Measurements from ENCODE around the gene OVCH1. TPM values are rescaled to one million over a fixed set of nuclear protein-coding genes. Genes with fewer than 3 reads are reported as not detected.
"Not testable (repeated sequence)": the region's sequence is repeated elsewhere in the genome, so short reads cannot be mapped to it uniquely, and the experiment has no call there.

Gene OVCH1
- total and polyA plus RNA-seq, 4 donors: 0.66 to 1.6 (median 0.92) TPM

DNA sequence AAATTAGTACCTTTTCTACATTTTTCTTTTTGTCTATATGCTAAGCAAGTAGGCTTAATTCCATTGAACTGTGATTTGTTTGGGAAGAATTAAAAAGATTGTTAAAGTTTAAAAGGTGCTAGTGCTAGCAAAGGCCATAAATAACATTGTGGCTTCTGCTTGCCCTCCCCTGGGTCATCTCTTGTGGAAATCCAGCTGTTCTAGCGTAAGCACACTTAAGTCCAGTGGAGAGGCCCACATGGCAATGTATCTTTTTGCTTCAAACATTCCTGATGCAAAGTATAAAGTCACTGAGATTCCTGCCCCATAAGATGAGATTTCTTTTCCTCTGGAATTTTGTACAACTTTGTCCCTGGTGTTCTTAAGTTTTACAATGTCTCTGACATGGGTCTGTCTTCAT, 102.1 kb downstream of the OVCH1 start:
- Histone ChIP-seq H3K9me3 (ENCODE audit: control insufficient read depth, insufficient read depth, low read length) (no peaks in the 10 kb centered on the region), H3K27me3 (ENCODE audit: control insufficient read depth, insufficient read depth, low read length) (no peaks in the 10 kb centered on the region), H3K4me3 (ENCODE audit: low read depth, low read length) (no peak overlapping the region), H3K36me3 (ENCODE audit: control insufficient read depth, insufficient read depth, low read length) (no peaks in the 10 kb centered on the region), H3K4me1 (ENCODE audit: control insufficient read depth, insufficient read depth, low read length) (no peaks in the 10 kb centered on the region), H3K27ac (ENCODE audit: low read depth, low read length) (no peak overlapping the region)
- 50% methylated on average over 1 of the region's 1 CpG for WGBS (ENCODE audit: insufficient coverage)
- no peak for DNase-seq (ENCODE audit: low read depth in 4 of 6, low spot score in 6 of 6)

- not testable (repeated sequence) for H3K9me3 ChIP-seq (ENCODE audit: control insufficient read depth, insufficient read depth, low read length); H3K36me3 ChIP-seq (ENCODE audit: control insufficient read depth, insufficient read depth, low read length); DNase-seq (ENCODE audit: low read depth in 4 of 6, low spot score in 6 of 6); H3K27ac ChIP-seq (ENCODE audit: low read depth, low read length); H3K4me3 ChIP-seq (ENCODE audit: low read depth, low read length); H3K27me3 ChIP-seq (ENCODE audit: control insufficient read depth, insufficient read depth, low read length); H3K4me1 ChIP-seq (ENCODE audit: control insufficient read depth, insufficient read depth, low read length)
- WGBS (ENCODE audit: insufficient coverage): 86% methylated on average over 2 of the region's 3 CpGs
Observed at GRCh38 chr12:29390419-29390818, 107.1 kb downstream of the OVCH1 start.

DNA sequence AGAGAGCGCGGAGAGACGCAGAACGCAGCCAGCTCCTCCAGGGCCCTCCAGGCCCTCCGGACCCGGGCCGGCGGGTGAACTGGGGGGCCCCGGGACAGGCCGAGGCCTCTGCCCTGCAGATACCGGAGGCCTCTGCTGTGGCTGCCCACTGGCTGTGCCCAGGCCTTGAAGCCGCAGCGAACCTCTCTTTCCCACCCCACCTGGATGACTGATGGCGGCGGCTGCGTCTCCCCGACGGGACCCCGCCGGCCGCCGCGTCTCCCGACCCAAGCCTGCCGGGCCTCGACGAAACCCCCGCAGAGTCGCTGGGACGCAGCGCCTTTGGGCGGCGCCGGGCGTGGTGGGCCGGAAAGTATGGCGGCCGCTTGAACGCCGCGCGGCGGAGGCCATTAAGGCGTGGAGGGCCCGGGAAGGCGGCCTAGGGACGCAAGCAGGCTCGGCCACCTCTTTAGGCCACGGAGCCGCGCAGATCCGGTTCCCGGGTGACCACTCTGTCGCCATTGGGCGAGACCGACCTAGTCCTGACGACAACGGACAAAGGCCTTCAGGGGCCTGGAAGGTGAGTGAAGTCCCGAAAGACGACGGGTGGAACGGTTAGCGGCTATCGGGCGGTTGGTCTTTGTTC, 108.1 kb downstream of the OVCH1 start:
- no peak overlapping the region for H3K4me3 ChIP-seq (ENCODE audit: low read depth, low read length)
- no peaks in the 10 kb centered on the region for H3K36me3 ChIP-seq (ENCODE audit: control insufficient read depth, insufficient read depth, low read length)
- H3K27ac ChIP-seq (ENCODE audit: low read depth, low read length): no peak overlapping the region
- no peaks in the 10 kb centered on the region for H3K27me3 ChIP-seq (ENCODE audit: control insufficient read depth, insufficient read depth, low read length)
- H3K4me1 ChIP-seq (ENCODE audit: control insufficient read depth, insufficient read depth, low read length): no peaks in the 10 kb centered on the region
- DNase-seq (ENCODE audit: low read depth in 4 of 6, low spot score in 6 of 6): no peak
- H3K9me3 ChIP-seq (ENCODE audit: control insufficient read depth, insufficient read depth, low read length): no peaks in the 10 kb centered on the region
- 93% methylated on average over 65 of the region's 65 CpGs for WGBS (ENCODE audit: insufficient coverage)

DNA sequence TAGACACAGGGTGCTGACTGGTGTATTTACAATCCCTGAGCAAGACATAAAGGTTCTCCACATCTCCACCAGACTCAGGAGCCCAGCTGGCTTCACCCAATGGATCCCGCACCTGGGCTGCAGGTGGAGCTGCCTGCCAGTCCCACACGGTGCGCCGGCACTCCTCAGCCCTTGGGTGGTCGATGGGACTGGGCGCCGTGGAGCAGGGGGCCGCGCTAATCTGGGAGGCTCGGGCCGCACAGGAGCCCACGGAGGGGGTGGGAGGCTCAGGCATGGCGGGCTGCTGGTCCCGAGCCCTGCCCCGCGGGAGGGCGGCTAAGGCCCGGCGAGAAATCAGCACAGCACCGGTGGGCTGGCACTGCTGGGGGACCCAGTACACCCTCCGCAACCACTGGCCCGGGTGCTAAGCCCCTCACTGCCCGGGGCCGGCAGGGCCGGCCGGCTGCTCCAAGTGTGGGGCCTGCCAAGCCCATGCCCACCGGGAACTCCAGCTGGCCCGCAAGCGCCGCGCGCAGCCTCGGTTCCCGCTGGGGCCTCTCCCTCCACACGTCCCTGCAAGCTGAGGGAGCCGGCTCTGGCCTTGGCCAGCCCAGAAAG, 111.3 kb downstream of the OVCH1 start:
- H3K27ac ChIP-seq (ENCODE audit: low read depth, low read length); H3K36me3 ChIP-seq (ENCODE audit: control insufficient read depth, insufficient read depth, low read length); H3K4me3 ChIP-seq (ENCODE audit: low read depth, low read length); H3K9me3 ChIP-seq (ENCODE audit: control insufficient read depth, insufficient read depth, low read length); DNase-seq (ENCODE audit: low read depth in 4 of 6, low spot score in 6 of 6); H3K27me3 ChIP-seq (ENCODE audit: control insufficient read depth, insufficient read depth, low read length); H3K4me1 ChIP-seq (ENCODE audit: control insufficient read depth, insufficient read depth, low read length): not testable (repeated sequence)
- WGBS (ENCODE audit: insufficient coverage): 96% methylated on average over 36 of the region's 36 CpGs

DNA sequence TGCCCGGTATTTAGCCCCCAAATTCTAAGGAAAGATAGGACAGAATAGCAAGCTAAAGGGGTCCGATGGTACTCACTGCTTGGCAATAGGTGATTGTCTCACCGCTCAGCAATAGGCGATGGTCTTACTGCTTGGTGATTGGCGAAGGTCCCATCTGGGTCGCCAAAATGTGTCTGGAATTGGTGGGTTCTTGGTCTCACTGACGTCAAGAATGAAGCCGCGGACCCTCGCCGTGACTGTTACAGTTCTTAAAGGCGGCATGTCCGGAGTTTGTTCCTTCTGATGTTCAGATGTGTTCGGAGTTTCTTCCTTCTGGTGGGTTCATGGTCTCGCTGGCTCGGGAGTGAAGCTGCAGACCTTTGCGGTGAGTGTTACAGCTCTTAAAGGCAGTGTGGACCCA, 112.3 kb downstream of the OVCH1 start:
- H3K9me3 ChIP-seq (ENCODE audit: control insufficient read depth, insufficient read depth, low read length); H3K27ac ChIP-seq (ENCODE audit: low read depth, low read length); H3K4me1 ChIP-seq (ENCODE audit: control insufficient read depth, insufficient read depth, low read length); H3K36me3 ChIP-seq (ENCODE audit: control insufficient read depth, insufficient read depth, low read length); DNase-seq (ENCODE audit: low read depth in 4 of 6, low spot score in 6 of 6); H3K27me3 ChIP-seq (ENCODE audit: control insufficient read depth, insufficient read depth, low read length); H3K4me3 ChIP-seq (ENCODE audit: low read depth, low read length): not testable (repeated sequence)
- 93% methylated on average over 14 of the region's 17 CpGs for WGBS (ENCODE audit: insufficient coverage)

- Histone ChIP-seq H3K9me3 (ENCODE audit: control insufficient read depth, insufficient read depth, low read length) (no peaks in the 10 kb centered on the region), H3K27ac (ENCODE audit: low read depth, low read length) (no peak overlapping the region), H3K27me3 (ENCODE audit: control insufficient read depth, insufficient read depth, low read length) (no peaks in the 10 kb centered on the region), H3K4me3 (ENCODE audit: low read depth, low read length) (no peak overlapping the region), H3K4me1 (ENCODE audit: control insufficient read depth, insufficient read depth, low read length) (no peaks in the 10 kb centered on the region), H3K36me3 (ENCODE audit: control insufficient read depth, insufficient read depth, low read length) (no peaks in the 10 kb centered on the region)
- DNase-seq (ENCODE audit: low read depth in 4 of 6, low spot score in 6 of 6): no peak
- no CpG with 5 or more reads among the region's 2 CpGs for WGBS (ENCODE audit: insufficient coverage)
Observed at GRCh38 chr12:29382251-29382650, 115.2 kb downstream of the OVCH1 start.

DNA sequence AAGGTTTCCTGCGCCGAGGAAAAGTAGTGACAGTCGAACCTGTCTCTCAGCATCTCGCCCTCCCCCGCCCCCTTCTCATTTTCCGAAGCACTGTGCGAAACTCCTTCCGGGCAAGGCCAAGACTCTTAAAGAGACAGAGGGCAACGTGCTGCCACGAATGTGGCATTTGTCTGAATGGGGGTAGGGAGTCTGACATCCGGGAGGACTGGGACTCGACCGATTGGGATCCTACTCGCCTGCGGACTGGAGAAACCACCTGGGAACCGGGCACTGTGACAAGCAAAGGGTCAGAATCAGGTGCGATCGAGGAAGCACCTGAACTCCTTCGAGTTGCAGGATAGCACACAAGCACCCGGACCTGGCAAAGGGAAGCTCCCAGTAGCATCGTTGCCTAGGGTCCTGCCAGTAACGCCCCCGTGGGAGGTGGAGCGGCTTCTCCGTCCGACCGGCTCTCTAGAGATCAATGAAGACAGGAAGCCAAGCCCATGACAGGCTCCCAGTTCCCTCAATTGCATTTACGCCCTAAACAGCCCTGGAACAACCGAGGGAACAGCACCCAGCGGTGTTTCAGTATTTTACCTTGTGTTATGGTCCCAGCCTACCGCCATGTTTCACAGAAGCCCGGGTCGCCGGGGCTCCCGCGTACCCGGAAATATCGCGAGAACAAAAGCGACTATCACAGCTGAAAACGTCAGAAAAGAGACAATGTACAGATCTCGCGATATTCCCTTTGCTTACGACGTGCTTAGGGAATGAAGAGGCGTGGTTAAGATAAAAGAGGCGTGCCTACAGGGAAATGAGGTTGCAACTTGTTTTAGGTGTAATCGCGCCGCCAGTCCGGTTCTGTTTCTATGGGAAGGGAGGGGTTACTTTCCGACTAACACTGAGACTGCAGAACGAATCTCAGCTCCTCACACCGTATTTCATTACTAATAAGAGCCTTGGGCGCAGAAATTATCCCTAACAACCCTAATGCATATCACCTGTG, 116.7 kb downstream of the OVCH1 start, which contains the start of gene ERGIC2:
TSS of gene ERGIC2 (minus strand) at position 637 of the 988 bp plus-strand sequence. CDS start 9,539 bp downstream, outside the sequence.
- WGBS (ENCODE audit: insufficient coverage): 0% methylated on average over 48 of the region's 55 CpGs
- Histone ChIP-seq H3K4me1 (ENCODE audit: control insufficient read depth, insufficient read depth, low read length) (no peaks in the 10 kb centered on the region), H3K36me3 (ENCODE audit: control insufficient read depth, insufficient read depth, low read length) (no peaks in the 10 kb centered on the region), H3K4me3 (ENCODE audit: low read depth, low read length) (peak within 1 kb of the TSS; percentile 97), H3K27me3 (ENCODE audit: control insufficient read depth, insufficient read depth, low read length) (no peaks in the 10 kb centered on the region), H3K9me3 (ENCODE audit: control insufficient read depth, insufficient read depth, low read length) (no peaks in the 10 kb centered on the region), H3K27ac (ENCODE audit: low read depth, low read length) (peak within 1 kb of the TSS; percentile 88)
- DNase-seq (ENCODE audit: low read depth in 4 of 6, low spot score in 6 of 6): peak; percentile 98 to 100 (median 98)

Other genes with a start within 250 kb of the OVCH1 start
- 10 to 100 TPM; 84.6 to 92.0 TPM for gene ERGIC2, start 116.5 kb downstream of the OVCH1 start, total RNA-seq
- gene ERGIC2, start 116.5 kb downstream of the OVCH1 start, polyA plus RNA-seq (ENCODE audit: insufficient read length in 2 of 2): 10 to 100 TPM; 74.6 to 93.2 TPM

Data from spinal cord (tissue), 10 donors.